ENCODE data around the gene FOXD3.

FOXD3 gene

GRCh38 chr1:63277195-63278192, 44.9 kb upstream of the FOXD3 start:
- DNase-seq, result peak; percentile 14
- Histone ChIP-seq H3K4me3 (ENCODE audit: low read depth, low read length) (no peak overlapping the region; the same call in 1 of the 2 replicates), H3K27ac (no peak overlapping the region), H3K9me3 (ENCODE audit: severe bottlenecking) (no peaks in the 10 kb centered on the region), H3K36me3 (no peaks in the 10 kb centered on the region), H3K27me3 (ENCODE audit: insufficient read depth, low read depth, severe bottlenecking) (no peaks in the 10 kb centered on the region)
- no peak for TF ChIP-seq CTCF (IDR thresholded peaks at IDR 0.05; ENCODE audit: low read depth, low read length)

GRCh38 chr1:63281753-63282152, 40.6 kb upstream of the FOXD3 start:
- no peak for TF ChIP-seq CTCF (IDR thresholded peaks at IDR 0.05; ENCODE audit: low read depth, low read length)
- Histone ChIP-seq H3K27ac (no peak overlapping the region), H3K36me3 (no peaks in the 10 kb centered on the region), H3K27me3 (ENCODE audit: insufficient read depth, low read depth, severe bottlenecking) (no peaks in the 10 kb centered on the region), H3K4me3 (ENCODE audit: low read depth, low read length) (no peak overlapping the region), H3K9me3 (ENCODE audit: severe bottlenecking) (no peaks in the 10 kb centered on the region)
- DNase-seq, result no peak

- no peak overlapping the region for H3K27ac ChIP-seq
- no peaks in the 10 kb centered on the region for H3K36me3 ChIP-seq
- H3K4me3 ChIP-seq (ENCODE audit: low read depth, low read length), result no peak overlapping the region
- no peak for TF ChIP-seq CTCF (IDR thresholded peaks at IDR 0.05; ENCODE audit: low read depth, low read length)
- H3K27me3 ChIP-seq (ENCODE audit: insufficient read depth, low read depth, severe bottlenecking), result no peaks in the 10 kb centered on the region
- H3K9me3 ChIP-seq (ENCODE audit: severe bottlenecking), result peaks cover 10% of the 10 kb centered on the region
- no peak for DNase-seq
These were observed 33.2 kb upstream of the FOXD3 start for GRCh38 chr1:63289135-63289534.

- no peak for DNase-seq
- no peak overlapping the region for H3K27ac ChIP-seq
- TF ChIP-seq CTCF (IDR thresholded peaks at IDR 0.05; ENCODE audit: low read depth, low read length), result no peak
- no peaks in the 10 kb centered on the region for H3K36me3 ChIP-seq
- H3K27me3 ChIP-seq (ENCODE audit: insufficient read depth, low read depth, severe bottlenecking), result no peaks in the 10 kb centered on the region
- H3K4me3 ChIP-seq (ENCODE audit: low read depth, low read length), result no peak overlapping the region
- H3K9me3 ChIP-seq (ENCODE audit: severe bottlenecking), result no peaks in the 10 kb centered on the region
These were observed 27.4 kb upstream of the FOXD3 start for GRCh38 chr1:63294803-63295594.

GRCh38 chr1:63304410-63304809, 18.0 kb upstream of the FOXD3 start:
- no peaks in the 10 kb centered on the region for H3K36me3 ChIP-seq
- no peaks in the 10 kb centered on the region for H3K27me3 ChIP-seq (ENCODE audit: insufficient read depth, low read depth, severe bottlenecking)
- H3K9me3 ChIP-seq (ENCODE audit: severe bottlenecking), result peaks cover 3% of the 10 kb centered on the region
- no peak overlapping the region for H3K27ac ChIP-seq
- DNase-seq, result no peak
- no peak overlapping the region for H3K4me3 ChIP-seq (ENCODE audit: low read depth, low read length)
- TF ChIP-seq CTCF (IDR thresholded peaks at IDR 0.05; ENCODE audit: low read depth, low read length), result no peak

All from WERI-Rb-1 (cell line).